Measurements from ENCODE around the gene ACOX3.

The ACOX3 gene

GRCh38 chr4:8385611-8386010 lies 54.9 kb downstream of the ACOX3 start:
- no peak for DNase-seq

DNA sequence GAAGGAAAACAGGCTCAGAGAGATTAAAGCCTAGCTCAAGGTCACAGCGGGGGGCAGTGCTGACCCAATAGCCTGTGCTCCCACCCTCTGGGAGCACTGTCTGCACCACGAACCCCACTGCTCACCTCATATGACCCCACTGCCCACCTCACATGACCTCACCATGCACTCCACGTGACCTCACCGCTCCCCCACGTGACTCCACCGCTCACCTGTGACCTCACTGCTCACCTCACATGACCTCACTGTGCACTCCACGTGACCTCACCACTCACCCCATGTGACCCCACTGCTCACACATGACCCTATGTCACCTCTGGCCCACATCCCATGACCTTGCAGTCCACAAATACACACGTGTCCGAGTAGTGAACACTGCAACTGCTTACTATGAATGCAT lies 55.4 kb downstream of the ACOX3 start:
- DNase-seq: no peak

DNA sequence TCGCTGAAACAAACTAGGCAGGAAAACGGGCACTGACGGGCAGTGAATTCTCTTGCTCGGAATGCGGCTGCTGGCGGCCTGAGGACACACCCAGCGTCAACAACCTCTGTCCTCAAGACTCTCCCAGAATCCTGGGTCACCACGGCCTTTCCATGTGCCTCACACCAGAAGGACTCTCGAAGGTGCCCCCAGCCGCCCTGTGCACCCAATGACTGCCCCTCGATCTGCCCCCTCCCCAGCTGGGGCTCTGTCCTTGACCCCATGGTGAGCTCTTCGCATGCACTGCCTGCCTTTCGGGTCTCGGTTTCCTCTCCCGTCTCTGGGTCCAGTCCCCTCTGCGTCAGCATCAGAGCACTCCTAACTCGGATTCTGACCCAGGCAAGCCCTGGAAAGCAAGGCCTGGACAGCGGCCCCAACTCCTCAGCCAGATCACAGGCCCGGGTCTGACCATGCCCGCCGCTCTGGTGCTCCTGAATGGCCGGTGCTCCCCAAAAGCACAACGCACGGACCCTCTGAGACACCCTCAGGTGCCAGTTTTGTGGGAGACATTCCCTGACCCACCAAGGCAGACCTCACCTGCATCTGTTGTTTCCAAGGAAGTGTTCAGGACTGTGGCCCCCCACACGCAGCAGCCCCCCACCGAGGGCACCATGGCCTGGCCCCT lies 56.0 kb downstream of the ACOX3 start:
- no peak for DNase-seq

DNA sequence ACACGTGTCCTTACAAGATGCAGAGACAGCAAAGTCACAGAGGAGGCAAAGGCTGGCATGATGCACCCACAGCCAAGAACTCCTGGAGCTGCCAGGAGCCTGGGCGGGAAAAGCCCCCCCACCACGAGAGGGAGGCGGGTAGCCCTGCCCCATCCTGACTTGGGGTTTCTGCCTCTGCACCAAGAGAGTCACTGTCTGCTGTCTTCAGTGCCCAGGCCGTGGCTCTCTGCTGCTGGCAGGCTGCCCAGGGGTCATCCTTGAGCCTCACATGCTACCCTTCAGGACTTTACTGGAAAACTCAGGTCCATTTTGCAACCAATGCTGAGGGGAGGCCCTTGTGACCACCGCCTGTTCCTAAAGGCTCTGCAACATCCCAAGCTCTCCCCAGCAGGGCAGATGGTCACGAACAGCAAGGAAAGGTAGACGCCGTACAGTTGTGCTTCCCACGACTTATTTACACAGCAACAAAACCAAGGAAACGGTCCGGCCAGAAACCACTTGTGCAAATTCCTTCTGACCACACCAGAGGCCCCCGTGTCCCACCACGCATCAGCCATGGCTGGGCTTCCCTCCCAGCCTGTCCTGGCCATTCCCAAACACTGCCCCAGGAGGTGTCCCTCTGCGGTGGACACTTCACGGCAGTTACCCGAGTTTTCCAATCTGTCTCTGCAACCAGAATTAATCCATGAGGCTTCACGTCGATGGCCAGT lies 56.9 kb downstream of the ACOX3 start:
- DNase-seq: no peak

DNA sequence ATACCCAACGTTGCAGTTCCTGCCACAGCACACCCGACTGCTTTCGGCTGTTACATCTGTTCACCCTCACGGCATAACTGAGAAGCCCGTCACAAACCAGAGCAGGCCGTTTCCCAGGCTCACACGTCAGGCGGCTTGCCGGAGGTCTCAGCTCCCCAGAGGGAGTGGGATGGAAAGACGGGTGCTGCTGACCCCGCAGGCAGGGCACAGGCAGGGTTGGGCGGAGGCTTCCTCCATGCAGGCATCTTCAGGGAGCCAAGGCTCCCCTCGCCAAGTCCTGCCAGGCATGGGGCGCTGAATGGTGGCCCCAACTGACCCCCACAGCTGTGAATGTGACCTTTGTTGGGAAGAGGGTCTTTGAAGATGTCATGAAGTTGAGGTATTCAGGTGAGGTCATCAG lies 57.5 kb downstream of the ACOX3 start:
- no peak for DNase-seq

- no peak for DNase-seq
These were observed 58.5 kb downstream of the ACOX3 start for GRCh38 chr4:8381814-8382581.

GRCh38 chr4:8380511-8381415 lies 59.8 kb downstream of the ACOX3 start:
- DNase-seq: no peak

DNA sequence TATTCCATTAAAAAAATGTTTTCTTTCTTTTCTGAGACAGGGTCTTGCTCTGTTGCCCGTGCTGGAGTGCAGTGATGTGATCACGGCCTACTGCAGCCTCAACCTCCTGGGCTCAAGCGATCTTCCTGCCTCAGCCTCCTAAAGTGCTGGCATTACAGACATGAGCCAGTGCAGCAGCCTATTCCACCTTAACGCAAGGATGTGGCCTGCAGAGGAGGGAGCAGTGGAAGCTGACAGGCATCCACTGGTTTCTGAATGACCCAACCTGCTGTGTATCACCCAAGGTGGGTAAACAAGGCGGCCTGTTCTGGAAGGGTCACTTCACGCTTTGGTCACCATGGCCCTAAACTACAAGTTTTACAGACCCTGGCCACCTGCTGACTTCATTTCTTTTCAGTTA lies 60.8 kb downstream of the ACOX3 start:
- DNase-seq: no peak

- DNase-seq: no peak
These were observed 61.2 kb downstream of the ACOX3 start for GRCh38 chr4:8379281-8379680.

GRCh38 chr4:8378776-8379175 lies 61.7 kb downstream of the ACOX3 start:
- no peak for DNase-seq

GRCh38 chr4:8378101-8378724 lies 62.3 kb downstream of the ACOX3 start:
- DNase-seq: no peak

DNA sequence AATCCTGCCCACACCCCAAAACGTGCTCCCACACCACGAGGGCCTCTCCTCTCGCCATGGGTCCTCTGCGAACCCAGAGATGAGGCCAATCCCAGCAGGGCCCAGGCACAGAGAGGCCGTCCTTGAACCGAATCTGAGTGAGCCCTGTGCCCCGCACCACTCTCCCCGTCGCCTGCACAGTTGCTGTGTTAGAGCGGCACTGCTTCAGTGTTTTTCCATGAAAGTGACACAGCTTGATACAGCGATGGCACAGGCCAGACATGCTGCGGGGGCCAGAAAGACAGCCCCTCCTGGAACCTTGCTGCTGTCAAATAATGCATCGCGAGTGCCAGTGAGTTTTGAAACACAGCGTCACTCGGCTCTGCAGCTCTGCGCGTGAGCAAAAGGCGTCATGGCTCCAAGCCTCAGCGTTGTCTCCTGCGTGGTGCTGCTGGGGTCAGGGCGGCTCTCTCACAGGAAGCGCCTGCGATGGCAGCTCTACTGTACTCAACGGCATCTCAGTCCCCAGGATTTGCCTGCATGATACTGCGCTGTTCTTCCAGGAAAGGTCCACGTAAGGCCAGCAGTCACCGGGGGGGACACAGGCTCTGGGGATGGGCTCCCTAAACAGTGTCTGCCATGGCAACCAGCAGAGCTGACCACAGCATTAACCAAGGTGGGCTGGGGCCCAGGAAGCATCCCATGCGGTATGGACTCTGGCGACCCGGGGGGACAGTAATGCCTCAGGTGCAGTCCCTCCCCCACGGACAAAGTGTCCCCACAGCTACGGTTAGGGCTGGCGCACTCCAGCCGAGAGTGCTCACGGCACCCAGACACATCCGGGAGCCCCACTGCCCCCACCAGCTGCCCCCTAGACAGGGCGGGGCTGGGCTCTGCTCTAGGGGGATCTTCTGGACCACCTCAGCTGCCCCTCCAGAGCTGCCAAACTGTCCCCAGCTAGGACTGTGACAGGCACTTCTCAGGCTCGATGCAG lies 63.1 kb downstream of the ACOX3 start:
- no peak for DNase-seq

- DNase-seq: no peak
These were observed 64.0 kb downstream of the ACOX3 start for GRCh38 chr4:8376361-8377102.

DNA sequence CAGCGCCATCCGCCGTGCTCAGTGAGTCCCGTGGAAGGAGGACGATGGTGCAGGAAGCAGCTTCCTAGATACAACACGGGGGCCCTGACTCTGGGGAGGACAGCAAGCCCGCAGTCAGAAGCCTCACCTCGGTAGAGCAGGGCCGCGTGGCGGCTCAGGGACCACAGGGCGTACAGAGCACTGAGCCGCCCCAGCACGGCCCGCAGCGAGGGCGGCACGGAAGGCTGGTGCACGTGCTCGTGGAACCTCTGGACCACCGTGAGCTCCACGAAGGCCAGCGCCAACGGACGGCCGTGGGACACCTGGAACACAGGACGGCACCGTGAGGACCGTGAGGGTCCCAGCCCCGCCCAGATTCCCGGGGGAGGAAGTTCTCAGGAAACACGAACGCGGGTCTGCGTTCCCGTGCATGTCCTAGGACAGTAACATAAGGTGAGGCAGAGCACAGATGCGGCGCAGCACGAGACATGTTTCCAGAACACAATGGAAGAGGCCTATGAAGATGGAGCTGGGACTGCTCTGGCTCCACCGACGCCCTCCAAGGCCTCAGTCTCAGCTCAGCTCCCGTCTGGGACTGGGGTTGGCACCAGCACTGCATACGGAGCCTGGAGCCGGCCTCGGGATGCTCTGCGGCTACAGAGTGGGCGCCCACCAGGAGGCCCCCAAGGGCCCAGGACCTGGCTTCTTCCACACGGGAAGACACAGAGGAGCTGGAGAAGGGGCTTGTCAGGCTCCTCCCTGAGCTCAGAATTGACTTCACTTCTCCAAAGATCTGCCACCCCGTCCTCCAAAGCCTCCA lies 65.5 kb downstream of the ACOX3 start:
- DNase-seq: no peak

DNA sequence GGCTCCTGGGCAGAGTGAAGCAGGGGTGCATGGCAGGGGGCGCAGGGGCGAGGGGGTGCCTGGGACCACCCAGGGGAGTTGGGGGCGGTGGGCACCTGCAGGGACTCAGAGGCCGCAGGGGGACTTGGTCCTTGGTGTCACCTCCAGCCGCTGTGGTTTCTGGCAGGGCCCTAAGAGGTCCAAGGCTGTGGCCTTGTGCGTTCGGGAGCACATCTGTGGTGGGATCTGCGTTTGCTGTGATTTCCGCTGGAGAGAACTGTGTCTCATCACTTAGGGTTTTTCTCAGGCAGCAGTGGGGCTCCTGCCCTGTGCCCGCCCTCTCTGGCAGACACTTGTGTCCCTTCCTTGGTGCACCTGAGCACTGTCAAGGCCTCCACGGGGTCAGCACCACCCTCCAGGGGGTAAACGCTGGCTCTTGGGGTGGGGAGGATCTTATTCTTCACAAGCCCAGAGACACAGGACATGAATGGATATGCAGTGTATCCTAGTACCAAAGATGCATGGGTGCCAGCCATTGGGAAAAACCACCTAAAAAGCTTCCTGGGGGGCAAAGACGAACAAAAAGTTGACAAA lies 66.5 kb downstream of the ACOX3 start:
- DNase-seq: no peak

- DNase-seq: no peak
These were observed 67.1 kb downstream of the ACOX3 start for GRCh38 chr4:8373270-8373972.

GRCh38 chr4:8372506-8372905 lies 68.0 kb downstream of the ACOX3 start:
- DNase-seq: no peak

DNA sequence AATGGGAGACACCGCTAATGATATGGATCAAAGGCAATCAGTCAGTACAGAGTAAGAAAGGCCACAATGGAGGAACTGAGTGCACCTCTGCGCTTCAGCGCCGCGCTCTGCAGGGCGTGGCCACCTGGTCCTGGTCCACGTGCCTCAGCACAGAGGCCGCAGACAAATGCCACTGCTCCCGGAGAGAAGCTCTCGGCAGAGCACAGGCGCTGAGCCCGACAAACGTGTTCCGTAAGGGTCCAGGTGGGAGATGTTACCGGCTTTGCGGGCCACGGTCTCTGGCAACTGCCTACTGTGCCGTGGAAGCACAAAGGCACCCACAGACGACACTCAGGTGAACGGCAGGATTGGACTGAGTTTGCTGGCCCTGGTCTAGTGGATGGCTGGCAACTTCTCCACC lies 68.9 kb downstream of the ACOX3 start:
- DNase-seq: no peak

Data from CD4-positive, alpha-beta T cell treated with Interleukin-1 beta for 1 hour (primary cell).